Astrocyte (in vitro differentiated cells and primary cell): ENCODE results near the gene CRY2. TPM values are rescaled to one million over a fixed set of nuclear protein-coding genes. Genes with fewer than 3 reads are reported as not detected.
A peak's percentile ranks its signal among the peaks of the same experiment; 100 is the strongest.

Experiments used
- DNase-seq: peaks from one replicate; pipeline ENCODE4 v3.0.0-alpha.2; 2010; ENCODE audit warnings: low read depth
- FAIRE-seq: peaks from 2 replicates; lab custom pipeline; 2011; peaks lifted over from hg19 to GRCh38; lab: Jason Lieb, UNC
- H2AFZ ChIP-seq: 2 replicates; pipeline ENCODE4 v1.6.0; 2012; ENCODE audit warnings: low read depth, low read length, inconsistent platforms
- H3K27ac ChIP-seq: 2 replicates; pipeline ENCODE4 v1.5.1; 2011; ENCODE audit warnings: low read depth, low read length, inconsistent platforms
- H3K27me3 ChIP-seq: 2 replicates; pipeline ENCODE4 v1.6.0; 2011; ENCODE audit warnings: low read length, inconsistent platforms; ENCODE audit not compliant: insufficient read depth
- H3K36me3 ChIP-seq: 2 replicates; pipeline ENCODE4 v1.5.1; 2011; ENCODE audit warnings: low read length, inconsistent platforms; ENCODE audit not compliant: insufficient read depth
- H3K4me1 ChIP-seq: 2 replicates; pipeline ENCODE4 v1.5.1; 2011; ENCODE audit warnings: low read length, inconsistent platforms; ENCODE audit not compliant: insufficient read depth
- H3K4me2 ChIP-seq: 2 replicates; pipeline ENCODE4 v1.6.0; 2012; ENCODE audit warnings: low read length, inconsistent platforms
- H3K4me3 ChIP-seq: 2 replicates; pipeline ENCODE4 v1.5.1; 2011; ENCODE audit warnings: low read depth, mild to moderate bottlenecking, low read length, inconsistent platforms; ENCODE audit not compliant: insufficient read depth
- H3K79me2 ChIP-seq: 2 replicates; pipeline ENCODE4 v1.6.0; 2012; ENCODE audit warnings: mild to moderate bottlenecking, low read length, inconsistent platforms; ENCODE audit not compliant: insufficient read depth
- H3K9ac ChIP-seq: 2 replicates; pipeline ENCODE4 v1.6.0; 2012; ENCODE audit warnings: mild to moderate bottlenecking, low read length, inconsistent platforms
- H3K9me3 ChIP-seq: 2 replicates; pipeline ENCODE4 v1.5.1; 2012; ENCODE audit warnings: low read depth, mild to moderate bottlenecking, low read length, inconsistent platforms; ENCODE audit not compliant: insufficient read depth
- H4K20me1 ChIP-seq: 2 replicates; pipeline ENCODE4 v1.6.0; 2012; ENCODE audit warnings: low read length, inconsistent platforms; ENCODE audit not compliant: insufficient read depth
- H3K27ac Mint-ChIP-seq: one replicate; pipeline ENCODE4 v1.8.0; 2021; ENCODE audit warnings: mild to moderate bottlenecking, mixed read lengths; ENCODE audit not compliant: unreplicated experiment
- H3K27me3 Mint-ChIP-seq: one replicate; pipeline ENCODE4 v1.8.0; 2021; ENCODE audit warnings: low read depth, mixed read lengths; ENCODE audit not compliant: unreplicated experiment
- H3K36me3 Mint-ChIP-seq: one replicate; pipeline ENCODE4 v1.8.0; 2021; ENCODE audit warnings: low read depth, mixed read lengths; ENCODE audit not compliant: unreplicated experiment
- H3K4me1 Mint-ChIP-seq: one replicate; pipeline ENCODE4 v1.8.0; 2021; ENCODE audit warnings: low read depth, mixed read lengths; ENCODE audit not compliant: unreplicated experiment
- H3K4me3 Mint-ChIP-seq: one replicate; pipeline ENCODE4 v1.8.0; 2021; ENCODE audit warnings: mild to moderate bottlenecking, moderate library complexity, mixed read lengths; ENCODE audit not compliant: unreplicated experiment
- H3K9me3 Mint-ChIP-seq: one replicate; pipeline ENCODE4 v1.8.0; 2021; ENCODE audit warnings: mild to moderate bottlenecking, mixed read lengths; ENCODE audit not compliant: unreplicated experiment
- EZH2 ChIP-seq: IDR thresholded peaks from 2 replicates; pipeline ENCODE4 v1.6.1; 2012; ENCODE audit warnings: mild to moderate bottlenecking, low read length, inconsistent platforms; ENCODE audit not compliant: insufficient read depth
- total RNA-seq: library from RNA; stranded (reverse); gene quantifications from 2 replicates; pipeline ENCODE4 v1.2.1, GENCODE V29; 2021
- TF ChIP-seq, protein P1 (sequence below): IDR thresholded peaks from 2 replicates; pipeline ENCODE4 v1.5.1; 2011; ENCODE audit warnings: low read depth, mild to moderate bottlenecking, inconsistent platforms, low read length, moderate library complexity; ENCODE audit not compliant: insufficient read depth

Gene CRY2
- total RNA-seq, 1 donor from 2014 or later = 16.9 TPM

- Histone ChIP-seq H3K27ac (peak overlapping the region; percentile 93), H3K9ac (peak overlapping the region; percentile 99), H3K4me3 (peak overlapping the region; percentile 84), H3K4me2 (peak overlapping the region; percentile 99), H4K20me1 (peaks cover 56% of the 10 kb centered on the region), H3K36me3 (peaks cover 7% of the 10 kb centered on the region), H3K27me3 (no peaks in the 10 kb centered on the region), H3K79me2 (peaks cover 49% of the 10 kb centered on the region), H3K9me3 (no peaks in the 10 kb centered on the region), H3K4me1 (peaks cover 32% of the 10 kb centered on the region), H2AFZ (no peak overlapping the region)
- H3K27ac Mint-ChIP-seq = peak overlapping the region; percentile 76
- peaks cover 13% of the 10 kb centered on the region for H3K36me3 Mint-ChIP-seq
- no peak for DNase-seq
- peaks cover 16% of the 10 kb centered on the region for H3K27me3 Mint-ChIP-seq
- H3K4me1 Mint-ChIP-seq = peaks cover 25% of the 10 kb centered on the region
- no peak for FAIRE-seq
- TF ChIP-seq EZH2 = no peak
- TF ChIP-seq, protein P1, sequence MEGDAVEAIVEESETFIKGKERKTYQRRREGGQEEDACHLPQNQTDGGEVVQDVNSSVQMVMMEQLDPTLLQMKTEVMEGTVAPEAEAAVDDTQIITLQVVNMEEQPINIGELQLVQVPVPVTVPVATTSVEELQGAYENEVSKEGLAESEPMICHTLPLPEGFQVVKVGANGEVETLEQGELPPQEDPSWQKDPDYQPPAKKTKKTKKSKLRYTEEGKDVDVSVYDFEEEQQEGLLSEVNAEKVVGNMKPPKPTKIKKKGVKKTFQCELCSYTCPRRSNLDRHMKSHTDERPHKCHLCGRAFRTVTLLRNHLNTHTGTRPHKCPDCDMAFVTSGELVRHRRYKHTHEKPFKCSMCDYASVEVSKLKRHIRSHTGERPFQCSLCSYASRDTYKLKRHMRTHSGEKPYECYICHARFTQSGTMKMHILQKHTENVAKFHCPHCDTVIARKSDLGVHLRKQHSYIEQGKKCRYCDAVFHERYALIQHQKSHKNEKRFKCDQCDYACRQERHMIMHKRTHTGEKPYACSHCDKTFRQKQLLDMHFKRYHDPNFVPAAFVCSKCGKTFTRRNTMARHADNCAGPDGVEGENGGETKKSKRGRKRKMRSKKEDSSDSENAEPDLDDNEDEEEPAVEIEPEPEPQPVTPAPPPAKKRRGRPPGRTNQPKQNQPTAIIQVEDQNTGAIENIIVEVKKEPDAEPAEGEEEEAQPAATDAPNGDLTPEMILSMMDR = no peak
- no peaks in the 10 kb centered on the region for H3K9me3 Mint-ChIP-seq
- H3K4me3 Mint-ChIP-seq = peak overlapping the region; percentile 90
Measured at GRCh38 chr11:45806072-45806933, 41.0 kb upstream of the CRY2 start.

GRCh38 chr11:45806937-45807791 is 40.1 kb upstream of the CRY2 start:
- H2AFZ ChIP-seq = no peak overlapping the region
- peak overlapping the region; percentile 90 for H3K4me3 Mint-ChIP-seq
- H3K9me3 ChIP-seq = no peaks in the 10 kb centered on the region
- H3K36me3 Mint-ChIP-seq = peaks cover 13% of the 10 kb centered on the region
- H3K27ac Mint-ChIP-seq = no peak overlapping the region
- no peak for DNase-seq
- H3K27me3 ChIP-seq = no peaks in the 10 kb centered on the region
- H3K36me3 ChIP-seq = peaks cover 12% of the 10 kb centered on the region
- peaks cover 65% of the 10 kb centered on the region for H4K20me1 ChIP-seq
- TF ChIP-seq, protein P1 = no peak
- TF ChIP-seq EZH2 = no peak
- peaks cover 10% of the 10 kb centered on the region for H3K27me3 Mint-ChIP-seq
- no peak for FAIRE-seq
- H3K4me1 ChIP-seq = peaks cover 32% of the 10 kb centered on the region
- peak overlapping the region; percentile 99 for H3K9ac ChIP-seq
- H3K4me2 ChIP-seq = peak overlapping the region; percentile 99
- H3K4me3 ChIP-seq = peak overlapping the region; percentile 84
- peaks cover 25% of the 10 kb centered on the region for H3K4me1 Mint-ChIP-seq
- no peaks in the 10 kb centered on the region for H3K9me3 Mint-ChIP-seq
- peaks cover 49% of the 10 kb centered on the region for H3K79me2 ChIP-seq
- H3K27ac ChIP-seq = no peak overlapping the region
